Measurements from ENCODE around the gene SKAP1.

SKAP1 gene

DNA sequence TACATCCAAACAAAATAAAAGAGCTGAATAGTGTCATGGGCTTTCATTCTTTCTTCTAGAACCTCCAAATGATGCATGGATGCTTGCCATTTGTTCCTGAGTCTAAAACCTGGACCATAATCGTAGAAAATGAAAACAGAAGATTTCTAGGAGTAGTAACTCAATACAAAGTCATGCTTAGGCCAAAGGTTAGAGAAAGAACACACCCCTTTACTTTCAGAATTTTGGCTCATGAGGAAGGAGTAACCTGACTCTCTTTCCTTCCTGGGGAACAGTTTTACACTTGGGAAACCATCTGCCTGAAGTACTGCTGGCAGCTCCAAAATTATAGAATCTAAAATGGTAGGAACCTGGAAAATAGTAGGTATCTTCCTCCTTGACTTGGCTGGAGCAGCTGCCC, 185.2 kb downstream of the SKAP1 start:
- H3K4me1 ChIP-seq = peaks cover 4% of the 10 kb centered on the region
- TF ChIP-seq, protein P1, sequence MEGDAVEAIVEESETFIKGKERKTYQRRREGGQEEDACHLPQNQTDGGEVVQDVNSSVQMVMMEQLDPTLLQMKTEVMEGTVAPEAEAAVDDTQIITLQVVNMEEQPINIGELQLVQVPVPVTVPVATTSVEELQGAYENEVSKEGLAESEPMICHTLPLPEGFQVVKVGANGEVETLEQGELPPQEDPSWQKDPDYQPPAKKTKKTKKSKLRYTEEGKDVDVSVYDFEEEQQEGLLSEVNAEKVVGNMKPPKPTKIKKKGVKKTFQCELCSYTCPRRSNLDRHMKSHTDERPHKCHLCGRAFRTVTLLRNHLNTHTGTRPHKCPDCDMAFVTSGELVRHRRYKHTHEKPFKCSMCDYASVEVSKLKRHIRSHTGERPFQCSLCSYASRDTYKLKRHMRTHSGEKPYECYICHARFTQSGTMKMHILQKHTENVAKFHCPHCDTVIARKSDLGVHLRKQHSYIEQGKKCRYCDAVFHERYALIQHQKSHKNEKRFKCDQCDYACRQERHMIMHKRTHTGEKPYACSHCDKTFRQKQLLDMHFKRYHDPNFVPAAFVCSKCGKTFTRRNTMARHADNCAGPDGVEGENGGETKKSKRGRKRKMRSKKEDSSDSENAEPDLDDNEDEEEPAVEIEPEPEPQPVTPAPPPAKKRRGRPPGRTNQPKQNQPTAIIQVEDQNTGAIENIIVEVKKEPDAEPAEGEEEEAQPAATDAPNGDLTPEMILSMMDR (IDR thresholded peaks at IDR 0.05; ENCODE audit: low read depth, low read length) = no peak
- H3K4me3 ChIP-seq (ENCODE audit: low read depth, low read length) = no peak overlapping the region
- peaks cover 74% of the 10 kb centered on the region for H3K27me3 ChIP-seq
- H3K9me3 ChIP-seq = no peaks in the 10 kb centered on the region
- H3K36me3 ChIP-seq = no peaks in the 10 kb centered on the region
- no peak for DNase-seq

DNA sequence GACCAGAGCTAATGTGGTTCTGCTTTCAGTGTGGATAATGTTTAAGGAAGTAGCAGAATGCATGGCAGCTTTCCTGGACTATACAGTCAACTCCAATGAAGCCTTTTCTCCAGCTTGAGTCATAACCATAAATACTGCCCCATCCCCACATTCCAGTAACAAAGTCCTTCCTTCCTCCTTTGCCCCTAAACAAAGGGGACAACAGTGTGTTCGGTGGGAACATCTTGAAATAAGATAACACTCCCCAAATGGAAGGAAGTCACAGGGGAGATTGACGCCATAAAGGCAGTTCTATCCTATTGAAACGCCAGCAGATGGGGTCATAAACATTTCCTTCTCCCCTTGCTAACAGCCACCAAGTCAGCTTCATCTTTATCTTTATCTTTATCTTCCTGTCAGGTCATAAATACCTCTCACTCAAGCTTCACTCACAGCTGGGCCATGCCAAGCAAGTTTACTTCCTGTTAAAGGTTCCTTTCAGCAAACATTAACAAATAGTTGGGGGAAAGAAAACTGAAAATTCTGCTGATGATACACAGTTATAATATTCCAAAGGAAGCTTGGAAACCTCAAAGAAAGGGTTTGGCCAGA, 185.8 kb downstream of the SKAP1 start:
- Histone ChIP-seq H3K4me1 (peaks cover 4% of the 10 kb centered on the region), H3K36me3 (no peaks in the 10 kb centered on the region), H3K27me3 (peaks cover 70% of the 10 kb centered on the region), H3K9me3 (no peaks in the 10 kb centered on the region), H3K4me3 (ENCODE audit: low read depth, low read length) (no peak overlapping the region)
- no peak for DNase-seq
- TF ChIP-seq, protein P1 (IDR thresholded peaks at IDR 0.05; ENCODE audit: low read depth, low read length) = no peak

DNA sequence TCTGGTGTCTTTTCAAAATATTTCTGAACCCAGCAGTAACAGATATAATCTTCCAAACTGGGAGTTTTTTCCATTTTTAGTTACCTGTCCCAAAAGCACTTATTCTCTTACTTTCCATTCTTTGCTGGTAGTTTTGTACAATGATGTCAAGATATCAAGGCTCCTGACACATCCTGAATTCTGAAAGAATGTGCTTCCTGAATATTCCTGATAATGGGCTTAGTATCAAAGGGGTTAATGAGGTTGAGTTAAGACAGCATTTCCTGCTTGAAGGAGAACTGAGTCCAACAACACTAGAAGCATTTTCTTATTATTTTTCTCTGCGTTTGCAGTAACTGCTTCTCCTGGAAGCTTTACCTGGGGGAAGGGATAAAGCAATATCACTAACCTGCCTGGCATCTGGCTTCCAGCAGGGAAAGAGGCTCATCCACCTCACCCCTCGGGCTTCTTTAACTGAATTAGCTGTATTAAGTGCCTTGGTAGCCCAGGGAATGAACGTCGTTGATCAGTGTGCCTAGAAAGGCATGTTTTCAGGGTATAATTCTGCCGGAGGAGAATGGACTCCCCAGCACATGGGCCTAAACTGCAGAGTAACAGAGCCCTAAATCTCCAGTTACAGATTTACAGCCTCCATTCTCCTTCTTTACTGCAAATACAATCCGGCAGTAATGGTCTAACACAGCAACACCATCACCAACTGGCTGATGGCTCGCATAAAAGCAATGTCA, 188.1 kb downstream of the SKAP1 start:
- H3K36me3 ChIP-seq = no peaks in the 10 kb centered on the region
- TF ChIP-seq, protein P1 (IDR thresholded peaks at IDR 0.05; ENCODE audit: low read depth, low read length) = no peak
- DNase-seq = no peak
- no peaks in the 10 kb centered on the region for H3K9me3 ChIP-seq
- H3K27me3 ChIP-seq = peaks cover 67% of the 10 kb centered on the region
- peaks cover 4% of the 10 kb centered on the region for H3K4me1 ChIP-seq
- no peak overlapping the region for H3K4me3 ChIP-seq (ENCODE audit: low read depth, low read length)

DNA sequence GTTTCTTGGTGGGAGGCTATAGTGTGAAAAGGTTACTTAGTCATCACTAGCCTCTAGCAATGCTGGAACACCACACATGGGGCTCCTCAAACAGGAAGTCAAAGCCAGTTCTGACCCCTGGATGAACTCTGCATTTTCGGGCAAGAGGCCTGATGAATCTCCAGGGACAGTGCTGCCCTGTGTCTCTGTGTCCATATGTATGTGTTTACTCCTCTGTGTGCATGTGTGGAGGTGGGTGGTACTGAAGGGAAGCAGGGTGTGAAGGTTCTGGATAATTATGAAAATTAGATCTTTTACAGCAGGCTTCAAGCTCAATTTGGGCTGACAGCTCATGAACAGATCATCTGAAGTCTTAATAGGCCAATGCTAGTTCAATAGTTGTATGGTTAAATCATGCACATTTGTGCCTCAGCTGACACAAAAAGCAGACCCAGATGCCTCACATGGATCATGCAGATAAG, 188.9 kb downstream of the SKAP1 start:
- Histone ChIP-seq H3K4me3 (ENCODE audit: low read depth, low read length) (no peak overlapping the region), H3K9me3 (no peaks in the 10 kb centered on the region), H3K36me3 (no peaks in the 10 kb centered on the region), H3K4me1 (peaks cover 4% of the 10 kb centered on the region), H3K27me3 (peaks cover 67% of the 10 kb centered on the region)
- TF ChIP-seq, protein P1 (IDR thresholded peaks at IDR 0.05; ENCODE audit: low read depth, low read length) = no peak
- peak; percentile 7 for DNase-seq

DNA sequence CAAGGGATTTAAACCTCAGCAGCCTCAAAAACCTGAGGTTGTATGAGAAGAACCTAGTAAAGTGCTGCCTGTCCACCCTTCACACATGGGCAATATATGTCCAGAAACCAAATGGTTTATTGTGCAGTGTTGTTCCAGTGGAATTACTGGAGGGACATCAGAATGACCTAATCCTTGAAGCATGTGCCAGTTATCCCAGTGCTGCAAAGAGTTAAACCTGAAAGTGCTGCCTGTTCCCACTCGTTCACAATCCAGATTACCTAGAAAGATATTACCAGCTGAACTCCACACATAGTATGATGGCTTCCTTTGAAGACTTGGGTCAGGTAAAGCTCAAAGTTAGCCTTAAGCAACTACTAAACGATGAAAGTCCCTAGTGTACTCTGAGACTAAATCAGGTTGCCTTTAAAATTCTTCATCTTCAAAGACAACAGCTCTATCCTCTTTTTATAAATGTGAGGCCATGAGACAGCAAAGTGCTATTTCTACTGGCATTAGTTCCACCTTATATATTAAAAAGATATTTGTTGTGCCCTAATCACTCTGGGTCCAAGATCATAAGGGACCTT, 189.4 kb downstream of the SKAP1 start:
- TF ChIP-seq, protein P1 (IDR thresholded peaks at IDR 0.05; ENCODE audit: low read depth, low read length) = no peak
- no peak for DNase-seq
- H3K9me3 ChIP-seq = no peaks in the 10 kb centered on the region
- no peak overlapping the region for H3K4me3 ChIP-seq (ENCODE audit: low read depth, low read length)
- H3K36me3 ChIP-seq = no peaks in the 10 kb centered on the region
- peaks cover 67% of the 10 kb centered on the region for H3K27me3 ChIP-seq
- peaks cover 4% of the 10 kb centered on the region for H3K4me1 ChIP-seq

DNA sequence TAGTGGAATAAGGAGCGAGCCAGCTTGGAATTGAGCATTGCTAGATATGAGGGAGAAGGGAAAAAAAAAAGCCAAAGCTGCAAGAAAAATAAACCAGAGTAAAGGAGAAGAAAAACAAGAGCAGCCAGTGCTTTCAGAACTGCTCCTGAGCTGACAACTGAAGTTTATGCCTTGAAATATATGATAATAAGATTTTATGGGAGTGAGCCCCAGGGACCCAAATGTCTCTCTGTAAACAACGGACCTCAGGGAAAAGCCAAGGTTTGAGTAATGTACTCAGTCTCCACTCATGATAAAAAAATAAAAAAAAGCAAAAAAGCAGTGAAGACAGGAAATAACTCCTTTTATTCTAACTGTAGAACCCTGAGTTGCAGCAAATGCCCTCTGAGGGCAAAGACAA, 189.9 kb downstream of the SKAP1 start:
- H3K36me3 ChIP-seq = no peaks in the 10 kb centered on the region
- peaks cover 65% of the 10 kb centered on the region for H3K27me3 ChIP-seq
- TF ChIP-seq, protein P1 (IDR thresholded peaks at IDR 0.05; ENCODE audit: low read depth, low read length) = no peak

More for the DNA sequence above, 189.9 kb downstream of the SKAP1 start:
- H3K9me3 ChIP-seq = no peaks in the 10 kb centered on the region
- no peak overlapping the region for H3K4me3 ChIP-seq (ENCODE audit: low read depth, low read length)
- peaks cover 4% of the 10 kb centered on the region for H3K4me1 ChIP-seq
- DNase-seq = no peak

Measured in BE2C (cell line).